Measurements from ENCODE around the gene PSD4.

The PSD4 gene

GRCh38 chr2:113215056-113215455, 41.3 kb downstream of the PSD4 start:
- Histone ChIP-seq H4K20me1 (ENCODE audit: insufficient read depth, low read length) (no peaks in the 10 kb centered on the region), H3K27me3 (ENCODE audit: low read depth, low read length) (no peaks in the 10 kb centered on the region), H3K27ac (ENCODE audit: low read length) (no peak overlapping the region), H2AFZ (ENCODE audit: low read depth, low read length) (no peak overlapping the region), H3K79me2 (ENCODE audit: low read length) (no peaks in the 10 kb centered on the region), H3K9ac (ENCODE audit: low read length) (no peak overlapping the region), H3K4me2 (ENCODE audit: low read length) (no peak overlapping the region), H3K4me3 (ENCODE audit: low read length) (no peak overlapping the region), H3K36me3 (replicated peaks; ENCODE audit: low read depth, low read length) (no peaks in the 10 kb centered on the region), H3K4me1 (ENCODE audit: low read length) (no peaks in the 10 kb centered on the region), H3K9me3 (ENCODE audit: insufficient read depth, low read length) (no peaks in the 10 kb centered on the region)
- TF ChIP-seq EZH2phosphoT487 (IDR thresholded peaks at IDR 0.05; ENCODE audit: low read depth) = no peak
- no peak for TF ChIP-seq CTCF (IDR thresholded peaks at IDR 0.05; ENCODE audit: low read depth, low read length)

- Histone ChIP-seq H3K79me2 (ENCODE audit: low read length) (no peaks in the 10 kb centered on the region), H3K9ac (ENCODE audit: low read length) (no peak overlapping the region), H3K27ac (ENCODE audit: low read length) (no peak overlapping the region), H3K4me1 (ENCODE audit: low read length) (no peaks in the 10 kb centered on the region), H2AFZ (ENCODE audit: low read depth, low read length) (no peak overlapping the region), H3K4me3 (ENCODE audit: low read length) (no peak overlapping the region), H3K9me3 (ENCODE audit: insufficient read depth, low read length) (no peaks in the 10 kb centered on the region), H3K4me2 (ENCODE audit: low read length) (no peak overlapping the region), H4K20me1 (ENCODE audit: insufficient read depth, low read length) (no peaks in the 10 kb centered on the region), H3K36me3 (replicated peaks; ENCODE audit: low read depth, low read length) (no peaks in the 10 kb centered on the region), H3K27me3 (ENCODE audit: low read depth, low read length) (no peaks in the 10 kb centered on the region)
- no peak for TF ChIP-seq CTCF (IDR thresholded peaks at IDR 0.05; ENCODE audit: low read depth, low read length)
- TF ChIP-seq EZH2phosphoT487 (IDR thresholded peaks at IDR 0.05; ENCODE audit: low read depth) = no peak
These were observed 42.5 kb downstream of the PSD4 start for GRCh38 chr2:113216321-113216720.

- Histone ChIP-seq H3K4me3 (ENCODE audit: low read length) (no peak overlapping the region), H2AFZ (ENCODE audit: low read depth, low read length) (no peak overlapping the region), H3K4me2 (ENCODE audit: low read length) (no peak overlapping the region), H3K27ac (ENCODE audit: low read length) (no peak overlapping the region), H3K4me1 (ENCODE audit: low read length) (no peaks in the 10 kb centered on the region), H3K9me3 (ENCODE audit: insufficient read depth, low read length) (no peaks in the 10 kb centered on the region), H4K20me1 (ENCODE audit: insufficient read depth, low read length) (no peaks in the 10 kb centered on the region), H3K79me2 (ENCODE audit: low read length) (no peaks in the 10 kb centered on the region), H3K27me3 (ENCODE audit: low read depth, low read length) (no peaks in the 10 kb centered on the region), H3K36me3 (replicated peaks; ENCODE audit: low read depth, low read length) (no peaks in the 10 kb centered on the region), H3K9ac (ENCODE audit: low read length) (no peak overlapping the region)
- no peak for TF ChIP-seq EZH2phosphoT487 (IDR thresholded peaks at IDR 0.05; ENCODE audit: low read depth)
- no peak for TF ChIP-seq CTCF (IDR thresholded peaks at IDR 0.05; ENCODE audit: low read depth, low read length)
These were observed 43.2 kb downstream of the PSD4 start for GRCh38 chr2:113216891-113217454.

GRCh38 chr2:113217455-113218282, 43.9 kb downstream of the PSD4 start:
- Histone ChIP-seq H4K20me1 (ENCODE audit: insufficient read depth, low read length) (no peaks in the 10 kb centered on the region), H2AFZ (ENCODE audit: low read depth, low read length) (no peak overlapping the region), H3K9me3 (ENCODE audit: insufficient read depth, low read length) (no peaks in the 10 kb centered on the region), H3K36me3 (replicated peaks; ENCODE audit: low read depth, low read length) (no peaks in the 10 kb centered on the region), H3K4me1 (ENCODE audit: low read length) (no peaks in the 10 kb centered on the region), H3K79me2 (ENCODE audit: low read length) (no peaks in the 10 kb centered on the region), H3K9ac (ENCODE audit: low read length) (no peak overlapping the region), H3K27me3 (ENCODE audit: low read depth, low read length) (no peaks in the 10 kb centered on the region), H3K4me3 (ENCODE audit: low read length) (no peak overlapping the region), H3K27ac (ENCODE audit: low read length) (no peak overlapping the region), H3K4me2 (ENCODE audit: low read length) (no peak overlapping the region)
- TF ChIP-seq EZH2phosphoT487 (IDR thresholded peaks at IDR 0.05; ENCODE audit: low read depth) (no peak), CTCF (IDR thresholded peaks at IDR 0.05; ENCODE audit: low read depth, low read length) (no peak)
